Mesodermal cell (in vitro differentiated cells): ENCODE measurements around the gene P2RX2.

Source experiments
- H3K27ac ChIP-seq: 2 replicates; pipeline ENCODE4 v1.7.0; 2013; ENCODE audit warnings: mild to moderate bottlenecking, low read depth, low read length, moderate library complexity; ENCODE audit not compliant: severe bottlenecking
- H3K36me3 ChIP-seq: 2 replicates; pipeline ENCODE4 v1.7.1; 2013; ENCODE audit warnings: mild to moderate bottlenecking, low read length, moderate library complexity; ENCODE audit not compliant: control insufficient read depth, insufficient read depth
- H3K4me1 ChIP-seq: one replicate; pipeline ENCODE4 v1.7.1; 2013; ENCODE audit warnings: mild to moderate bottlenecking, low read length; ENCODE audit not compliant: insufficient read depth, control insufficient read depth, poor library complexity, severe bottlenecking
- H3K4me3 ChIP-seq: 2 replicates; pipeline ENCODE4 v1.7.0; 2013; ENCODE audit warnings: low read length, control low read depth, mild to moderate bottlenecking; ENCODE audit not compliant: insufficient read depth, poor library complexity, severe bottlenecking; ENCODE audit errors: extremely low read depth
- H3K9me3 ChIP-seq: 2 replicates; pipeline ENCODE4 v1.7.1; 2013; ENCODE audit warnings: mild to moderate bottlenecking, low read length, moderate library complexity; ENCODE audit not compliant: control insufficient read depth
- WGBS, 2 experiments: methylation state at CpG; one replicate each; pipeline ENCODE4 v1.1.5; 2013; ENCODE audit warnings: missing lambda C conversion rate in 2 of 2; ENCODE audit not compliant: insufficient coverage in 2 of 2; 5-methylcytosine and 5-hydroxymethylcytosine counted together

The P2RX2 gene

GRCh38 chr12:132603240-132604150, 15.1 kb upstream of the P2RX2 start:
- no peaks in the 10 kb centered on the region for H3K4me1 ChIP-seq
- 81 to 83% methylated on average over 63 to 65 of the region's 67 CpGs for WGBS, 2 experiments
- no peaks in the 10 kb centered on the region for H3K9me3 ChIP-seq
- H3K4me3 ChIP-seq, result no peak overlapping the region
- no peaks in the 10 kb centered on the region for H3K36me3 ChIP-seq
- H3K27ac ChIP-seq, result no peak overlapping the region

- Histone ChIP-seq H3K27ac (no peak overlapping the region), H3K4me1 (no peaks in the 10 kb centered on the region), H3K9me3 (no peaks in the 10 kb centered on the region), H3K36me3 (no peaks in the 10 kb centered on the region), H3K4me3 (no peak overlapping the region)
- 70 to 76% methylated on average over 23 to 26 of the region's 26 CpGs for WGBS, 2 experiments
Measured at GRCh38 chr12:132604151-132604618, 14.4 kb upstream of the P2RX2 start.

- 73 to 89% methylated on average over 6 to 7 of the region's 16 CpGs for WGBS, 2 experiments
Measured at GRCh38 chr12:132604668-132605441, 13.7 kb upstream of the P2RX2 start.

GRCh38 chr12:132605892-132606291, 12.7 kb upstream of the P2RX2 start:
- 80 to 88% methylated on average over 8 to 18 of the region's 18 CpGs for WGBS, 2 experiments
- Histone ChIP-seq H3K4me1 (no peaks in the 10 kb centered on the region), H3K27ac (no peak overlapping the region), H3K36me3 (no peaks in the 10 kb centered on the region), H3K4me3 (no peak overlapping the region), H3K9me3 (no peaks in the 10 kb centered on the region)

More at GRCh38 chr12:132604668-132605441, 13.7 kb upstream of the P2RX2 start:
- Histone ChIP-seq H3K4me3 (no peak overlapping the region), H3K9me3 (no peaks in the 10 kb centered on the region), H3K36me3 (no peaks in the 10 kb centered on the region), H3K4me1 (no peaks in the 10 kb centered on the region), H3K27ac (no peak overlapping the region)

GRCh38 chr12:132606466-132606865, 12.1 kb upstream of the P2RX2 start:
- H3K4me1 ChIP-seq, result no peaks in the 10 kb centered on the region
- no peak overlapping the region for H3K27ac ChIP-seq
- WGBS, 2 experiments, result 62 to 73% methylated on average over 16 of the region's 16 CpGs
- H3K36me3 ChIP-seq, result no peaks in the 10 kb centered on the region
- H3K9me3 ChIP-seq, result peaks cover 3% of the 10 kb centered on the region
- H3K4me3 ChIP-seq, result no peak overlapping the region

- Histone ChIP-seq H3K36me3 (no peaks in the 10 kb centered on the region), H3K27ac (no peak overlapping the region), H3K4me3 (no peak overlapping the region), H3K9me3 (peaks cover 4% of the 10 kb centered on the region), H3K4me1 (no peaks in the 10 kb centered on the region)
- 76 to 80% methylated on average over 19 of the region's 19 CpGs for WGBS, 2 experiments
Measured at GRCh38 chr12:132606927-132607326, 11.6 kb upstream of the P2RX2 start.

GRCh38 chr12:132608231-132609171, 10.1 kb upstream of the P2RX2 start:
- Histone ChIP-seq H3K4me3 (no peak overlapping the region), H3K9me3 (peaks cover 4% of the 10 kb centered on the region), H3K27ac (no peak overlapping the region), H3K4me1 (no peaks in the 10 kb centered on the region), H3K36me3 (no peaks in the 10 kb centered on the region)
- 64 to 67% methylated on average over 23 to 24 of the region's 25 CpGs for WGBS, 2 experiments

- Histone ChIP-seq H3K4me3 (no peak within 1 kb of the TSS), H3K27ac (no peak within 1 kb of the TSS), H3K9me3 (peaks cover 4% of the 10 kb centered on the region), H3K4me1 (no peaks in the 10 kb centered on the region), H3K36me3 (no peaks in the 10 kb centered on the region)
- WGBS, 2 experiments, result 63 to 65% methylated on average over 32 to 33 of the region's 35 CpGs
Measured at GRCh38 chr12:132610051-132610759, 8.4 kb upstream of the P2RX2 start, which contains the start of gene LRCOL1. LRCOL1 (minus strand) TSS chr12:132610582; CDS start chr12:132606251, 4,331 bp downstream.

GRCh38 chr12:132610866-132611602, 7.5 kb upstream of the P2RX2 start:
- WGBS, 2 experiments, result 83 to 84% methylated on average over 33 of the region's 33 CpGs
- no peak overlapping the region for H3K27ac ChIP-seq
- no peak overlapping the region for H3K4me3 ChIP-seq
- H3K4me1 ChIP-seq, result no peaks in the 10 kb centered on the region
- peaks cover 6% of the 10 kb centered on the region for H3K9me3 ChIP-seq
- no peaks in the 10 kb centered on the region for H3K36me3 ChIP-seq
